GM10248 (cell line): ENCODE results near the gene SLC34A2.
"Not testable (repeated sequence)": the region's sequence is repeated elsewhere in the genome, so short reads cannot be mapped to it uniquely, and the experiment has no call there.

Experiments used
- CTCF ChIA-PET: fragments of 300-600 bp; sonication (Branson Sonifier 250); formaldehyde crosslinking; extraction: SDS; loops from one replicate; lab custom pipeline; 2021; ENCODE audit warnings: antibody characterized with exemption; lab: Yijun Ruan, JAX
- POLR2A ChIA-PET: fragments of 350-650 bp; sonication (Branson Sonifier 250); formaldehyde crosslinking; extraction: SDS; loops from one replicate; lab custom pipeline; 2020; ENCODE audit warnings: antibody characterized with exemption; lab: Yijun Ruan, JAX
- DNase-seq: peaks from one replicate; pipeline ENCODE4 v3.0.0; 2012; ENCODE audit errors: extremely low spot score
- TF ChIP-seq, protein P1 (sequence below): IDR thresholded peaks from 2 replicates; pipeline ENCODE4 v1.5.1; 2012; ENCODE audit warnings: mild to moderate bottlenecking, low read depth; ENCODE audit errors: extremely low read depth, missing control alignments, control extremely low read depth

Gene SLC34A2

GRCh38 chr4:25658357-25658771 is 2.7 kb downstream of the SLC34A2 start:
- ChIA-PET POLR2A (no interaction called here), CTCF (no interaction called here)
- no peak for DNase-seq
- TF ChIP-seq, protein P1, sequence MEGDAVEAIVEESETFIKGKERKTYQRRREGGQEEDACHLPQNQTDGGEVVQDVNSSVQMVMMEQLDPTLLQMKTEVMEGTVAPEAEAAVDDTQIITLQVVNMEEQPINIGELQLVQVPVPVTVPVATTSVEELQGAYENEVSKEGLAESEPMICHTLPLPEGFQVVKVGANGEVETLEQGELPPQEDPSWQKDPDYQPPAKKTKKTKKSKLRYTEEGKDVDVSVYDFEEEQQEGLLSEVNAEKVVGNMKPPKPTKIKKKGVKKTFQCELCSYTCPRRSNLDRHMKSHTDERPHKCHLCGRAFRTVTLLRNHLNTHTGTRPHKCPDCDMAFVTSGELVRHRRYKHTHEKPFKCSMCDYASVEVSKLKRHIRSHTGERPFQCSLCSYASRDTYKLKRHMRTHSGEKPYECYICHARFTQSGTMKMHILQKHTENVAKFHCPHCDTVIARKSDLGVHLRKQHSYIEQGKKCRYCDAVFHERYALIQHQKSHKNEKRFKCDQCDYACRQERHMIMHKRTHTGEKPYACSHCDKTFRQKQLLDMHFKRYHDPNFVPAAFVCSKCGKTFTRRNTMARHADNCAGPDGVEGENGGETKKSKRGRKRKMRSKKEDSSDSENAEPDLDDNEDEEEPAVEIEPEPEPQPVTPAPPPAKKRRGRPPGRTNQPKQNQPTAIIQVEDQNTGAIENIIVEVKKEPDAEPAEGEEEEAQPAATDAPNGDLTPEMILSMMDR: no peak

DNA sequence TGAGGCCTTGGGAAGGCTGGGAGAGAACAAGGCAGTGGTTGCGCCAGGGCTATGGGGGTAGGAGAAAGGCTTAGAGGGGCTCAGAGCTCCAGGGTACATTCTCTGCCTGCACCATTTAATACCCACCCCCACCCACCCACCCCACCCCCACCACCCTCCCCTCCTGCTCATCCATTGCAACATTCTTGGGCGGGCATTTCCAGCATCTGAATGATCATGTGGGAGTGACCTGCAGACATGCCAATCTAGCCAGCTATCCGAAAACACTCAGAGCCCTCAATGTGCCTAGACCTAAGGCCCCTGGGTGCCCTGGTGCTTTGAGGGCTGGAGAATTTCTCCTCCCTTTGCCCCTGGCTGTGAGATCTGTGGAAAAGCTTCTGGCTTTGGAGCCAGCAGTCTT is 3.1 kb downstream of the SLC34A2 start:
- CTCF ChIA-PET: interaction anchor here (1.0 kb wide), 1 partner anchor 16 kb away, joined by 3 read pairs; no protein-coding TSS in a partner anchor
- TF ChIP-seq, protein P1: no peak
- POLR2A ChIA-PET: no interaction called here
- DNase-seq: no peak

- POLR2A ChIA-PET, DNase-seq, CTCF ChIA-PET: not testable (repeated sequence)
These were observed 5.8 kb downstream of the SLC34A2 start for GRCh38 chr4:25661441-25661840.

DNA sequence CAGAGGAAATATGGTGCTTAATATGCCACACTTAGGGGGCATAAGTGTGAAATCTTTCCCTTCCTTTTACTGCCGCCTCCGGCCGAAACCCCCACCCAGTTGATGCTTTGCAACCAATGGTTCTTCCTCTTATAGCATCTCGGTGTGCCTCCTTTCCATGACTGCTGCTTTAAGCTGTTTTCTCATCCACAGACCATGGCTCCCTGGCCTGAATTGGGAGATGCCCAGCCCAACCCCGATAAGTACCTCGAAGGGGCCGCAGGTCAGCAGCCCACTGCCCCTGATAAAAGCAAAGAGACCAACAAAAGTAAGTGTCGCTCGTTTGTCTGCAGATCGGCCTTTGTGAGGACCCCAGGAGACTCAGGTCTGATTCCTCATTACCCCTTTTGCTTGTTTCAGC is 6.7 kb downstream of the SLC34A2 start:
- TF ChIP-seq, protein P1: no peak
- DNase-seq: no peak
- ChIA-PET POLR2A (no interaction called here), CTCF (no interaction called here)

DNA sequence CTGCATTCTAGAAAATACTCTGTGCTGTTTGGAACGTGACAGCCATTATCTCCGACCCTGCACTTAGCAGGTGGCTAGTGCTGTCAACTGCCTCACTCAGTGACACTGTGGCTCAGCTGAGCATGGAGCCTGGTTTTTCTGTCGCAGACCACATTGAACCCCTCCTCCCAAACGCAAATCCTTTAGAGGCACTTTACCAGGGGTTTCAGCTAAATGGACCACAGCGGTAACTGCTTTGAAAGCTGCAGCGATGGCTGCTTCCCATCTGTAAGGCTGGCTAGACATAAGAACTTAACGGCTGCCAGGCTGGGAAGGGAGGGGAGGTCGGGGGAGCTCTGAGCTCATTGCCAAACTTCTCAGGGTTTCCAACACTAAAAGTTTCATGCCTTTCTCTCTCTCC is 8.1 kb downstream of the SLC34A2 start:
- TF ChIP-seq, protein P1: no peak
- POLR2A ChIA-PET: no interaction called here
- CTCF ChIA-PET: no interaction called here
- DNase-seq: no peak

GRCh38 chr4:25666031-25666630 is 10.5 kb downstream of the SLC34A2 start:
- ChIA-PET CTCF (interaction anchor here (1.7 kb wide), 1 partner anchor 18 kb away, joined by 4 read pairs; no protein-coding TSS in a partner anchor), POLR2A (no interaction called here)
- TF ChIP-seq, protein P1: no peak
- no peak for DNase-seq

GRCh38 chr4:25667931-25668557 is 12.4 kb downstream of the SLC34A2 start:
- DNase-seq: no peak
- TF ChIP-seq, protein P1: no peak
- POLR2A ChIA-PET: no interaction called here
- CTCF ChIA-PET: interaction anchor here (0.7 kb wide), 1 partner anchor 16 kb away, joined by 4 read pairs; no protein-coding TSS in a partner anchor
